A673 (cell line): ENCODE measurements around the gene ARRB1. TPM values are rescaled to one million over a fixed set of nuclear protein-coding genes. Genes with fewer than 3 reads are reported as not detected.

Experiments used
- BruUV-seq: library from RNA; stranded (reverse); fragments of 400-500 nt; replicated peaks from 2 replicates; lab custom pipeline; 2021; lab: Mats Ljungman, UMichigan
- CTCF ChIA-PET: fragments of 300-600 bp; sonication (Branson Sonifier 250); formaldehyde crosslinking; loops from one replicate; lab custom pipeline; 2022; ENCODE audit warnings: antibody characterized with exemption; lab: Charles Lee
- POLR2A ChIA-PET: fragments of 300-600 bp; sonication (Branson Sonifier 250); formaldehyde crosslinking; loops from one replicate; lab custom pipeline; 2022; ENCODE audit warnings: antibody characterized with exemption; ENCODE audit not compliant: low non-redundant PET; lab: Charles Lee
- DNase-seq: peaks from one replicate; pipeline ENCODE4 v3.0.0-alpha.2; 2015; ENCODE audit warnings: low spot score
- H3K27ac ChIP-seq: fragments of 200-600 bp; sonication (generic); 2 replicates; pipeline ENCODE4 v1.5.1; 2016; ENCODE audit warnings: mixed run types, low read depth, mild to moderate bottlenecking, mixed read lengths, antibody characterized with exemption, low read length; ENCODE audit not compliant: poor library complexity, severe bottlenecking
- H3K27me3 ChIP-seq: fragments of 200-600 bp; sonication (generic); replicated peaks from 2 replicates; pipeline ENCODE4 v1.6.1; 2017; ENCODE audit warnings: mixed run types, low read depth, mild to moderate bottlenecking, mixed read lengths, antibody characterized with exemption, low read length; ENCODE audit not compliant: insufficient read depth, poor library complexity
- H3K36me3 ChIP-seq: fragments of 200-600 bp; sonication (generic); 2 replicates; pipeline ENCODE4 v1.6.1; 2016; ENCODE audit warnings: mixed run types, mild to moderate bottlenecking, mixed read lengths, antibody characterized with exemption, low read length; ENCODE audit not compliant: insufficient read depth, poor library complexity, severe bottlenecking
- H3K4me1 ChIP-seq: fragments of 200-600 bp; sonication (generic); 2 replicates; pipeline ENCODE4 v1.6.1; 2017; ENCODE audit warnings: mixed run types, mild to moderate bottlenecking, mixed read lengths, antibody characterized with exemption, low read length; ENCODE audit not compliant: insufficient read depth, poor library complexity, severe bottlenecking
- H3K4me3 ChIP-seq: fragments of 200-600 bp; sonication (generic); 2 replicates; pipeline ENCODE4 v1.5.1; 2016; ENCODE audit warnings: low read depth, mixed run types, mild to moderate bottlenecking, mixed read lengths, low read length; ENCODE audit not compliant: poor library complexity, severe bottlenecking
- H3K9me3 ChIP-seq: fragments of 200-600 bp; sonication (generic); 2 replicates; pipeline ENCODE4 v1.6.1; 2016; ENCODE audit warnings: mixed run types, low read depth, mild to moderate bottlenecking, mixed read lengths, antibody characterized with exemption, low read length; ENCODE audit not compliant: poor library complexity, severe bottlenecking
- EZH2 ChIP-seq: fragments of 200-600 bp; sonication (generic); IDR thresholded peaks from 2 replicates; pipeline ENCODE4 v1.6.1; 2017; ENCODE audit warnings: borderline replicate concordance, low read depth, mild to moderate bottlenecking, mixed read lengths, antibody characterized with exemption, low read length; ENCODE audit not compliant: poor library complexity, severe bottlenecking
- intact Hi-C: fragments of 100-400 bp; cut with micrococcal nuclease; formaldehyde crosslinking; loops from one replicate; pipeline ENCODE4 v1.10.0; 2022; ENCODE audit not compliant: unreplicated experiment
- total RNA-seq: library from RNA; stranded (reverse); gene quantifications from 2 replicates; pipeline ENCODE4 v1.2.3, GENCODE V29; 2021
- TF ChIP-seq, protein P1 (sequence below): fragments of 300-800, 200-600 bp; sonication (generic); conservative IDR thresholded peaks from 2 replicates; pipeline ENCODE4 v1.5.1; 2017; ENCODE audit warnings: low read depth, mild to moderate bottlenecking, antibody characterized with exemption, low read length, moderate library complexity, mixed read lengths

ARRB1 gene
- total RNA-seq, 1 experiment from 2014 or later = 37.8 TPM

DNA sequence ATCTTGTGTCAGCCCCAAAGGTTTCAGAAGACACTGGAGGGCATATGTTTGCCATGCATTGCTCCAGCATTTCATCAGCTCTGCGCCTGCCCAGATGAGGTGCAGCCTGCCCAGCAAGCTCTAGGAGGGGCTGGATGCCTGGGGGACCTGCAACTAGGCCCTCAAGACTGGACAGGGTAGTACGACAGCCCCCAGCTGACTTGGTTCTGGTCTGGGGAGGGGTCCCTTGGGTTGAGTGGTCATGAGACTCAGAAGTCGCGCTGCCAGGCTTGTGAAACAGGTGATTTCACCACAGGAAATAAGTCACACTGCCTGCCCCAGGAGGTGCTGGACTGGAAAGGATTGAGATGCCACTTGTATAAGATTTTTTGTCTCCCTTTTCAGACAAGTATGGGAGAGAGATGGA is 87.5 kb downstream of the ARRB1 start:
- TF ChIP-seq, protein P1, sequence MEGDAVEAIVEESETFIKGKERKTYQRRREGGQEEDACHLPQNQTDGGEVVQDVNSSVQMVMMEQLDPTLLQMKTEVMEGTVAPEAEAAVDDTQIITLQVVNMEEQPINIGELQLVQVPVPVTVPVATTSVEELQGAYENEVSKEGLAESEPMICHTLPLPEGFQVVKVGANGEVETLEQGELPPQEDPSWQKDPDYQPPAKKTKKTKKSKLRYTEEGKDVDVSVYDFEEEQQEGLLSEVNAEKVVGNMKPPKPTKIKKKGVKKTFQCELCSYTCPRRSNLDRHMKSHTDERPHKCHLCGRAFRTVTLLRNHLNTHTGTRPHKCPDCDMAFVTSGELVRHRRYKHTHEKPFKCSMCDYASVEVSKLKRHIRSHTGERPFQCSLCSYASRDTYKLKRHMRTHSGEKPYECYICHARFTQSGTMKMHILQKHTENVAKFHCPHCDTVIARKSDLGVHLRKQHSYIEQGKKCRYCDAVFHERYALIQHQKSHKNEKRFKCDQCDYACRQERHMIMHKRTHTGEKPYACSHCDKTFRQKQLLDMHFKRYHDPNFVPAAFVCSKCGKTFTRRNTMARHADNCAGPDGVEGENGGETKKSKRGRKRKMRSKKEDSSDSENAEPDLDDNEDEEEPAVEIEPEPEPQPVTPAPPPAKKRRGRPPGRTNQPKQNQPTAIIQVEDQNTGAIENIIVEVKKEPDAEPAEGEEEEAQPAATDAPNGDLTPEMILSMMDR = no peak
- no peak for TF ChIP-seq EZH2
- ChIA-PET CTCF (no interaction called here), POLR2A (interaction anchor here (0.7 kb wide), 1 partner anchor 15 kb away, joined by 3 read pairs; no protein-coding TSS in a partner anchor)
- Histone ChIP-seq H3K4me1 (no peaks in the 10 kb centered on the region), H3K9me3 (no peaks in the 10 kb centered on the region), H3K36me3 (no peaks in the 10 kb centered on the region), H3K4me3 (no peak overlapping the region), H3K27me3 (no peaks in the 10 kb centered on the region), H3K27ac (no peak overlapping the region)
- DNase-seq = no peak
- intact Hi-C loops = no loop called here
- no TSS peak for BruUV-seq

DNA sequence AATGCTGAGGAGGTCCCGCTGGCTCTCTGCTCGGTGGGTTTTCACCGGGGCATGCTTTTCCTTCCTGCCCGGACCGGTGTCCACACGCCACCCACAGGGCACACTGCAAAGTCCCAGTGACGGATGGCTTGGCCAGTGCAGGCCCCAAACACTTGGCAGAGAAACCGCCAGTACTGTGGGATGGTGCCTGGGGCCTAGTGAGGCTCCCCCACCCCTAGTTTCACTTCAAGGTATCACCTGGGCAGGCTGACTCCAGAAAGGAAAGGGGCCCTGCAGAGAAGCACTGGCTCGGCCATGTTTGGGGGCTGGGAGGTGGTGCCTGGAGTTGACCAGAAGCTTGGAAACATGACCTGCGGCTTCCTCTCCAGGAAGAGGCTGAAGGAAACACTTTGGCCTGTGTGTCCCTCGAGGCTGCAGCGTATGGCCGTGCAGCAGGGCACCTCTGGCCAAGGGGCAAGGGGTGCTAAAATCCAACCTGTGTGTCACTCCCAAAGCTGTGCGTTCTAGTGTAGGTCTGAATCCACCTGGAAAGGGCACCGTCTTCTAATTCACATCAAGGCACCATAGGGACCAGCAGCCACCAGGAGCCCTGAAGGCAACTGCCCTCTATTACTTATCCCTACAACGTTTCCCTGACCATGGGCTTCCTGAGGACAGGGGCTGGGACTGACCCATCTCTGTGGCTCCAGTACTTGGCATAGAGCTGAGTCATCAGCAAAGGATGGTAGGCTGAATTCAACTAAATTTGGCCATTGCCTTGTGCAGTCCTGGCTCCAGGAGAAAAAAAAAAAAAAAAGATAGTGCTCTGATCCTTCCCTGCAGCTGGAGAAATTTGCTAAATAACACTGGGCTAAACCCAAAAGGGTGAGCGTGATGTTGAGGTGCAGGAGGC is 88.3 kb downstream of the ARRB1 start:
- intact Hi-C loops = no loop called here
- BruUV-seq = no TSS peak
- Histone ChIP-seq H3K36me3 (no peaks in the 10 kb centered on the region), H3K27ac (no peak overlapping the region), H3K9me3 (no peaks in the 10 kb centered on the region), H3K4me1 (no peaks in the 10 kb centered on the region), H3K4me3 (no peak overlapping the region), H3K27me3 (no peaks in the 10 kb centered on the region)
- ChIA-PET POLR2A (interaction anchor here (0.7 kb wide), 1 partner anchor 14 kb away, joined by 3 read pairs; no protein-coding TSS in a partner anchor), CTCF (no interaction called here)
- no peak for DNase-seq
- TF ChIP-seq, protein P1 = no peak
- TF ChIP-seq EZH2 = no peak

DNA sequence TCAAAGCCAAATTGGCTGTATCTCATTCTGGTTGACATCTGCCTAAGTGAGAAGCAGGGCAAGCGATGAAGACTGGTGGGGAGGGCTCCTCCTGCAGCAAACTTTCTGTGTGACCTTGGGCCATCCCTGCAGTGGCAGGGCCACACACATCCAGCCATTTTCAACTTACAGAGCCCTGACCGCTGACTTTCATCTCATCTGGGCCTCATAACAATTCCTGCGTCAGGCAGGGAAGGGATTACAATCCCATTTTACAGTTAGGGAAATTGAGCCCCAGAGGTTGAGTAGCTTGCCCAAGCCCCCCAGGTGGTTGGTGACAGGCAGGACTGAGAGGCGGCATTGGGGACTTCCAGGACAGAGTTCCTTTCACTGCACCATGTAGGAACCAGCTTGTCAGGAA is 89.0 kb downstream of the ARRB1 start:
- intact Hi-C loops = no loop called here
- Histone ChIP-seq H3K27ac (no peak overlapping the region), H3K27me3 (no peaks in the 10 kb centered on the region), H3K4me3 (no peak overlapping the region), H3K36me3 (no peaks in the 10 kb centered on the region), H3K4me1 (no peaks in the 10 kb centered on the region), H3K9me3 (no peaks in the 10 kb centered on the region)
- ChIA-PET POLR2A (no interaction called here), CTCF (no interaction called here)
- TF ChIP-seq, protein P1 = no peak
- TF ChIP-seq EZH2 = no peak
- no TSS peak for BruUV-seq
- DNase-seq = no peak
